ENCODE results near the gene SLC18A3.

SLC18A3 gene

DNA sequence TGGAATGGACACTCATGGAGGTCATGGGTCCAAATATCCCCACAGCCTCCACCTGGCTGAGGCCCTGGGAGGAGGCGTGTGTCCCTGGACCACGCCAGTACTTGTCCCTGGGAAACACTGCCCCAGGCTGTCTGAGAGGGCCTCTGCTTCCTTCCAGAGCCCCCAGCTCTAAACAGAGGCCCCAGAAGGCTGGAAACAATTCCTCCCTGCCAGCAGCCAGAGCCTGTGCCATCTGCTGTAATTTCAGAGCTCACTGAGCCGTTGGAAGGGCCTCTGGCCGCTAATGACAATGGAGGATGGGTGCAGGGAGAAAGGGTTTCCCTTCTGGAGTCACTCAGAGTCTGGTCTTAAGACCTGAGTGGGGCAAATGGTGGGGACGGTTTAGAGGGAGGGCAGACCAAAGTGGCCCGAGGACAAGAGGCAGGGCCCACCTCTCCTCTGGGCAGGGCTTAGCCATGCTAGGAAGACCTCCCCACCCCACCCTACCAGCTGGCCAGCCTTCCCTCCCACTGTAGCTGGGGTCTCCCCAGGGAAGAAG is 10.8 kb downstream of the SLC18A3 start:
- Histone ChIP-seq H3K36me3 (ENCODE audit: control insufficient read depth, low read length) (no peaks in the 10 kb centered on the region), H3K4me3 (ENCODE audit: low read length) (no peak overlapping the region), H3K4me2 (ENCODE audit: low read length) (no peak overlapping the region), H3K27ac (ENCODE audit: low read depth, low read length) (no peak overlapping the region), H3K79me2 (ENCODE audit: control insufficient read depth, low read length) (no peaks in the 10 kb centered on the region), H3K4me1 (ENCODE audit: control insufficient read depth, low read length) (no peaks in the 10 kb centered on the region), H3F3A (ENCODE audit: control insufficient read depth, insufficient read depth) (no peaks in the 10 kb centered on the region), H3K27me3 (ENCODE audit: control insufficient read depth, low read length) (no peaks in the 10 kb centered on the region), H4K20me1 (ENCODE audit: control insufficient read depth, insufficient read depth, low read depth, low read length) (no peaks in the 10 kb centered on the region), H3K9me2 (replicated peaks; ENCODE audit: control insufficient read depth, low read length) (no peaks in the 10 kb centered on the region), H3K9me3 (ENCODE audit: control insufficient read depth, insufficient read depth, low read length) (no peaks in the 10 kb centered on the region)
- TF ChIP-seq, protein P1, sequence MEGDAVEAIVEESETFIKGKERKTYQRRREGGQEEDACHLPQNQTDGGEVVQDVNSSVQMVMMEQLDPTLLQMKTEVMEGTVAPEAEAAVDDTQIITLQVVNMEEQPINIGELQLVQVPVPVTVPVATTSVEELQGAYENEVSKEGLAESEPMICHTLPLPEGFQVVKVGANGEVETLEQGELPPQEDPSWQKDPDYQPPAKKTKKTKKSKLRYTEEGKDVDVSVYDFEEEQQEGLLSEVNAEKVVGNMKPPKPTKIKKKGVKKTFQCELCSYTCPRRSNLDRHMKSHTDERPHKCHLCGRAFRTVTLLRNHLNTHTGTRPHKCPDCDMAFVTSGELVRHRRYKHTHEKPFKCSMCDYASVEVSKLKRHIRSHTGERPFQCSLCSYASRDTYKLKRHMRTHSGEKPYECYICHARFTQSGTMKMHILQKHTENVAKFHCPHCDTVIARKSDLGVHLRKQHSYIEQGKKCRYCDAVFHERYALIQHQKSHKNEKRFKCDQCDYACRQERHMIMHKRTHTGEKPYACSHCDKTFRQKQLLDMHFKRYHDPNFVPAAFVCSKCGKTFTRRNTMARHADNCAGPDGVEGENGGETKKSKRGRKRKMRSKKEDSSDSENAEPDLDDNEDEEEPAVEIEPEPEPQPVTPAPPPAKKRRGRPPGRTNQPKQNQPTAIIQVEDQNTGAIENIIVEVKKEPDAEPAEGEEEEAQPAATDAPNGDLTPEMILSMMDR (IDR thresholded peaks at IDR 0.05; ENCODE audit: low read depth, low read length, poor library complexity, severe bottlenecking): no peak
- TF ChIP-seq EZH2phosphoT487 (IDR thresholded peaks at IDR 0.05; ENCODE audit: borderline replicate concordance, low read length): no peak

DNA sequence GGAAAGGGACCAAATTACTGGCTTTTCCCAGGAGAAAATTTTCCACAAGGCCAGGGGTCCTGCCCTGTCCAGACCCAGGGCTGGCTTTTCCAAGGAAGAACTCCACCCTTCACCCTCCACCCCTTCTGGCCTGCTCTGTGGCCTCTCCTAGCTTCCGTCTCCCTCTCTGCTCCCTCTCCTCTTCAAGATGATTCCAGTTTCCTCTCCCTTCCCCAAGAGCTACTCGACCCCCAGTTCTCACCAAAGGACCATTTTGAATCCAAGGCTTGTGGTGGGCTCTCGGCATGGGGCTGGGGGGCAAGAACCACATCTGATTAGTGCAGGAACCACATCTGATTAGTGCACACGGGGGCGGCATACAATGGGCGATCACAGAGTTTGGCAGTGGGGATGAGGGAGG is 11.5 kb downstream of the SLC18A3 start:
- TF ChIP-seq EZH2phosphoT487 (IDR thresholded peaks at IDR 0.05; ENCODE audit: borderline replicate concordance, low read length): no peak
- TF ChIP-seq, protein P1 (IDR thresholded peaks at IDR 0.05; ENCODE audit: low read depth, low read length, poor library complexity, severe bottlenecking): no peak
- H3K79me2 ChIP-seq (ENCODE audit: control insufficient read depth, low read length): no peaks in the 10 kb centered on the region
- H3K4me1 ChIP-seq (ENCODE audit: control insufficient read depth, low read length): no peaks in the 10 kb centered on the region
- H3K27ac ChIP-seq (ENCODE audit: low read depth, low read length): no peak overlapping the region
- no peaks in the 10 kb centered on the region for H3K27me3 ChIP-seq (ENCODE audit: control insufficient read depth, low read length)
- no peaks in the 10 kb centered on the region for H3F3A ChIP-seq (ENCODE audit: control insufficient read depth, insufficient read depth)
- H3K4me2 ChIP-seq (ENCODE audit: low read length): no peak overlapping the region
- H3K9me3 ChIP-seq (ENCODE audit: control insufficient read depth, insufficient read depth, low read length): no peaks in the 10 kb centered on the region
- H4K20me1 ChIP-seq (ENCODE audit: control insufficient read depth, insufficient read depth, low read depth, low read length): no peaks in the 10 kb centered on the region
- H3K9me2 ChIP-seq (replicated peaks; ENCODE audit: control insufficient read depth, low read length): no peaks in the 10 kb centered on the region
- no peak overlapping the region for H3K4me3 ChIP-seq (ENCODE audit: low read length)
- no peaks in the 10 kb centered on the region for H3K36me3 ChIP-seq (ENCODE audit: control insufficient read depth, low read length)

DNA sequence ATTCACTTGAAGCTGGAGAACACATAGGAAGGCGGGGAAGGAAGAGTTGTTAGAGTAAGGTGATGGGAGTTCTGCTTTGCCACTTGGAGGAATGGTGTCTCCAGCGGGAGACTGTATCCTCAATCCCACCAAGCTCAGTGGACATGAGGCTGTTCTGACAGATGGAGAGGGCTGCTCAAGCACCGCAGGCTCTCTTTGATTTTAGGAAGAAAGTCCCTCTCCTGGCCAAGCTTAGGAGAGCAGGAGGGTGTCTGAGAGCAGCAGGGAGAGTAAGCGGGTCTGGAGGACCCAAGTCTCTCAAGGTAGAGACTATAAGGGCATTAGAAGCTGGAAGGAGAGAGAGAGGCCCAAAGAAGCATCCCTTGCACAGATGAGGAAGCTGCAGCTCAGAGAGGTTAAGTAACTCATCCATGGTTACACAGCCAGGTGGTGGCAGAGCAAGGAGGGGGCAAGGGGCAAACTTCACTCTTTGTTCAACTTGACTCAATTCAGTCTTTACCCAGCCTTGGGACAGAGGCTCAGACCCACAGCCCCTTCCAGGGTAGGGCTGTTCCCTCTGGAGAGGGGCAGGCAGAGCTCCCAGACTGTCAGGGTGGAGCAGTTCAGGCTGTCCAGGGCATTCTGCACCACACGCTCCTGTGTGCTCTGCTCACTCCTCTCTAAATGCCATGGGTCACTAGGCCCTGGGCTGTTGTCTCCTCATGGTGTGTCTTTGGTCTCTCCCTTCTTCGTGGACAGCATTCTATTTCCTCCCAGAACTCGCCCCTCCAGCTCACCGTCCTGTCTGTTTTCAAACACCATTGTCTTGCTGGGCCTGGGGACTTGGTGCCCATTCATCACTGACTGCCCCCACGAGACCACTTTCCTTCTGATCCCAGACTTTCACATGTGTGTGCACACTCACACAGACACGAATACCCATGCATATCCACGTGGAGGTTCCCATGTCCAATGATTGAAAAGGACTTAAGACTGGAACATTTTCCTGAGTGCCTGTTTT is 12.6 kb downstream of the SLC18A3 start:
- no peaks in the 10 kb centered on the region for H3K9me3 ChIP-seq (ENCODE audit: control insufficient read depth, insufficient read depth, low read length)
- no peaks in the 10 kb centered on the region for H3K79me2 ChIP-seq (ENCODE audit: control insufficient read depth, low read length)
- no peak for TF ChIP-seq EZH2phosphoT487 (IDR thresholded peaks at IDR 0.05; ENCODE audit: borderline replicate concordance, low read length)
- TF ChIP-seq, protein P1 (IDR thresholded peaks at IDR 0.05; ENCODE audit: low read depth, low read length, poor library complexity, severe bottlenecking): no peak
- H3F3A ChIP-seq (ENCODE audit: control insufficient read depth, insufficient read depth): no peaks in the 10 kb centered on the region
- H3K27me3 ChIP-seq (ENCODE audit: control insufficient read depth, low read length): no peaks in the 10 kb centered on the region
- H3K4me1 ChIP-seq (ENCODE audit: control insufficient read depth, low read length): no peaks in the 10 kb centered on the region
- H3K4me2 ChIP-seq (ENCODE audit: low read length): no peak overlapping the region
- no peak overlapping the region for H3K27ac ChIP-seq (ENCODE audit: low read depth, low read length)
- no peaks in the 10 kb centered on the region for H4K20me1 ChIP-seq (ENCODE audit: control insufficient read depth, insufficient read depth, low read depth, low read length)
- H3K9me2 ChIP-seq (replicated peaks; ENCODE audit: control insufficient read depth, low read length): no peaks in the 10 kb centered on the region
- no peak overlapping the region for H3K4me3 ChIP-seq (ENCODE audit: low read length)
- H3K36me3 ChIP-seq (ENCODE audit: control insufficient read depth, low read length): no peaks in the 10 kb centered on the region

Measured in DOHH2 (cell line).